Esophagus squamous epithelium (tissue), 5 donors: ENCODE results near the gene SLC66A3. TPM values are rescaled to one million over a fixed set of nuclear protein-coding genes. Genes with fewer than 3 reads are reported as not detected.

ENCODE experiments used
- DNase-seq: peaks from one replicate; lab custom pipeline; 2025; lab: John Stamatoyannopoulos, UW
- H3K27ac ChIP-seq, 4 donors: fragments of 200-600 bp; sonication (generic); one replicate each; pipeline ENCODE4 v1.5.1; 2016 to 2019; ENCODE audit warnings: mild to moderate bottlenecking in 1 of 4
- H3K27me3 ChIP-seq, 4 donors: fragments of 200-600 bp; sonication (generic); 1 replicate in 3 of 4; 2 replicates in 1 of 4; pipeline versions ENCODE4 v1.5.1 to v1.6.0; 2017 to 2021; ENCODE audit warnings: antibody characterized with exemption in 1 of 4
- H3K36me3 ChIP-seq, 3 donors: fragments of 200-600 bp; sonication (generic); one replicate each; pipeline ENCODE4 v1.5.1; 2016 to 2019
- H3K4me1 ChIP-seq, 3 donors: fragments of 200-600 bp; sonication (generic); one replicate each; pipeline ENCODE4 v1.5.1; 2017 to 2019
- H3K4me3 ChIP-seq, 4 donors: fragments of 200-600 bp; sonication (generic); 1 replicate in 3 of 4; 2 replicates in 1 of 4; pipeline ENCODE4 v1.5.1; 2016 to 2019; ENCODE audit warnings: mild to moderate bottlenecking in 2 of 4, moderate library complexity in 1 of 4
- H3K9me3 ChIP-seq, 3 donors: fragments of 200-600 bp; sonication (generic); one replicate each; pipeline ENCODE4 v1.5.1; 2016 to 2019
- CTCF ChIP-seq, 6 experiments: fragments of 450-650 bp in 4 of 6; fragments of 200-600 bp in 2 of 6; sonication (generic) in 2 of 6; IDR thresholded peaks; one replicate each; pipeline ENCODE4 v1.5.1; 2016 to 2019; ENCODE audit warnings: antibody characterized with exemption in 6 of 6, mild to moderate bottlenecking in 4 of 6, moderate library complexity in 4 of 6
- POLR2A ChIP-seq, 4 donors: fragments of 450-650 bp; IDR thresholded peaks; one replicate each; pipeline ENCODE4 v1.6.1; 2017; ENCODE audit warnings: antibody characterized with exemption in 4 of 4, mild to moderate bottlenecking in 4 of 4, moderate library complexity in 3 of 4
- WGBS, 2 donors: methylation state at CpG; one replicate each; pipeline ENCODE4 v1.1.5; 2018; 5-methylcytosine and 5-hydroxymethylcytosine counted together
- intact Hi-C: fragments of 100-400 bp; cut with DNase I; formaldehyde crosslinking; loops from one replicate; pipeline ENCODE4 v1.15.0; 2022
- total RNA-seq, 4 donors: library from RNA; depleted of rRNA; stranded (reverse); fragments of >200 nt; gene quantifications; one replicate each; pipeline ENCODE4 v1.1.0, GENCODE V29; 2016
- donor health status: DM: yes; HTN: yes; CAD: no.

The SLC66A3 gene
- total RNA-seq, 4 donors from 2014 or later = 15.6 to 27.8 (median 20.2) TPM

GRCh38 chr2:11142987-11143386, 12.3 kb upstream of the SLC66A3 start:
- Histone ChIP-seq H3K27me3 (peaks cover 0 to 31% (median 0%) of the 10 kb centered on the region in 4 donors), H3K4me3 (no peak overlapping the region), H3K9me3 (no peaks in the 10 kb centered on the region), H3K4me1 (no peaks in the 10 kb centered on the region), H3K36me3 (no peaks in the 10 kb centered on the region), H3K27ac (no peak overlapping the region)
- no peak for DNase-seq
- TF ChIP-seq CTCF (IDR thresholded peaks at IDR 0.05) (no peak), POLR2A (IDR thresholded peaks at IDR 0.05) (no peak)
- 75 to 96% methylated on average over 6 of the region's 6 CpGs for WGBS, 2 donors
- intact Hi-C loops = no loop called here

DNA sequence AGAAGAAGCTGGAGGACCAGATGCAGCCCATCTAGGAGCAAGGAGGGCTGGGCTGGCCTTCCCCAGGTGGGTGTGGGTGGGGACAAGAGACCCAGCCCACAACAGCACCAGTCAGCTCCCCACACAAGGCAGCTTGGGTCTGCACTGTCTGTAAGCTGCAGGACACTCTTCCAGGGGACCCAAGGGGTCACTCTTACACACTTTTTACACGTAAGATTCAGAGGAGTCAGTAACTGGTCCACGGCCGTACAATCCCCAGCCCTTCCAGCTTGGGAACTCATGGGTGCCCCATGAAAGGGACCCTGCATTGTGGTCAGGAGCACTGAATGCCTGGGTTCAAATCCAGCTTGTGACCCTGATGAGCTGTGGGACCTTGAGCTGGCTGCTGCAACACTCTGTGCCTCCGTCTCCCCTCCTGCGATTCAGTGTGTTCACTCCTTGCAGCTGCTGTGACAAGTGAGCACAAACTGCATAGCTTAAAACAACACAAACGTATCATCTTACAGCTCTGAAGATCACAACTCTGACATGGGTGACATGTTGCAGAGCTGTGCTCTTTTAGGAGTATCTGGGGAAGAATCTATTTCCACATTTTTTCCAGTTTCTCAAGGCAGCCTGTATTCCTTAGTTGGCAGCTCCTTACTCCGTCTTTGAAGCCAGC, 11.1 kb upstream of the SLC66A3 start:
- WGBS, 2 donors = 84 to 90% methylated on average over 7 of the region's 7 CpGs
- TF ChIP-seq POLR2A (IDR thresholded peaks at IDR 0.05) = no peak
- no peak for TF ChIP-seq CTCF (IDR thresholded peaks at IDR 0.05)
- no peak for DNase-seq
- H3K9me3 ChIP-seq = no peaks in the 10 kb centered on the region
- intact Hi-C loops = no loop called here
- peaks cover 0 to 31% (median 0%) of the 10 kb centered on the region in 4 donors for H3K27me3 ChIP-seq
- no peak overlapping the region for H3K27ac ChIP-seq
- H3K36me3 ChIP-seq = no peaks in the 10 kb centered on the region
- no peaks in the 10 kb centered on the region for H3K4me1 ChIP-seq
- H3K4me3 ChIP-seq = no peak overlapping the region

DNA sequence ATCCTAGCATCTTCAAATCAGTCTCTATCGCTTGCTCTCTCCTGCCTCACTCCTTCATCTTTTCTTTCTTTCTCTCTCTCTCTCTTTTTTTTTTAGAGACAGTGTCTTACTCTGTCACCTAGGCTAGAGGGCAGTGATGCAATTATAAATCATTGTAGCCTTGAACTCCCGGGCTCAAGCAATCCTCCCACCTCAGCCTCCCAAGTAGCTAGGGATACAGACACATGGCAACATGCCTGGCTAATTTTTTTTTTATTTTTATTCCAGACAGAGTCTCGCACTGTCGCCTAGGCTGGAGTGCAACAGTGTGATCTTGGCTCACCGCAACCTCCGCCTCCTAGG, 10.6 kb upstream of the SLC66A3 start:
- H3K9me3 ChIP-seq = no peaks in the 10 kb centered on the region
- no peaks in the 10 kb centered on the region for H3K36me3 ChIP-seq
- no peak overlapping the region for H3K4me3 ChIP-seq
- intact Hi-C loops = no loop called here
- no peak overlapping the region for H3K27ac ChIP-seq
- peaks cover 0 to 31% (median 0%) of the 10 kb centered on the region in 4 donors for H3K27me3 ChIP-seq
- TF ChIP-seq CTCF (IDR thresholded peaks at IDR 0.05) (no peak), POLR2A (IDR thresholded peaks at IDR 0.05) (no peak)
- 83 to 88% methylated on average over 6 of the region's 6 CpGs for WGBS, 2 donors
- no peak for DNase-seq
- H3K4me1 ChIP-seq = no peaks in the 10 kb centered on the region

DNA sequence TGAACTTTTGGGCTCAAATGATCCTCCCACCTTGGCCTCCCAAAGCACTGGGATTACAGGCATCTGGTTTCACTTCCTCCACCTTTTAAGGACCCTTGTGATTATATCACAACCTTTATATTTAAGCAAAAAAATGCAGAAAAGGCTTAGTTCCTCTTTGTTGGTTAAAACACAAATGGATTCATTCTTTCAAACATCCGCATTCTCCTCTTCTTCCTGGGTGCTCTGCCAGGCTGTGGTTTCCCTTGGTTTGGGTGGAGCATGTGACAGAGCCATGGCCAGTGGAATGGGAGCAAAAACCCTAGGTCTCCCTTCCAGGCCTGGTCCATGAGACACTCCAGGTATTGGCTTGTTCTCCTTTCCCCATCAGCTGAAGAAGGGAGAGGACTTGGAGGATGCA, 9.9 kb upstream of the SLC66A3 start:
- peaks cover 0 to 31% (median 0%) of the 10 kb centered on the region in 4 donors for H3K27me3 ChIP-seq
- no peaks in the 10 kb centered on the region for H3K9me3 ChIP-seq
- no peak overlapping the region for H3K4me3 ChIP-seq
- intact Hi-C loops = no loop called here
- TF ChIP-seq POLR2A (IDR thresholded peaks at IDR 0.05) (no peak), CTCF (IDR thresholded peaks at IDR 0.05) (no peak)
- no peak for DNase-seq
- H3K27ac ChIP-seq = no peak overlapping the region
- H3K36me3 ChIP-seq = no peaks in the 10 kb centered on the region
- no peaks in the 10 kb centered on the region for H3K4me1 ChIP-seq
- WGBS, 2 donors = 75 to 82% methylated on average over 1 of the region's 1 CpG

DNA sequence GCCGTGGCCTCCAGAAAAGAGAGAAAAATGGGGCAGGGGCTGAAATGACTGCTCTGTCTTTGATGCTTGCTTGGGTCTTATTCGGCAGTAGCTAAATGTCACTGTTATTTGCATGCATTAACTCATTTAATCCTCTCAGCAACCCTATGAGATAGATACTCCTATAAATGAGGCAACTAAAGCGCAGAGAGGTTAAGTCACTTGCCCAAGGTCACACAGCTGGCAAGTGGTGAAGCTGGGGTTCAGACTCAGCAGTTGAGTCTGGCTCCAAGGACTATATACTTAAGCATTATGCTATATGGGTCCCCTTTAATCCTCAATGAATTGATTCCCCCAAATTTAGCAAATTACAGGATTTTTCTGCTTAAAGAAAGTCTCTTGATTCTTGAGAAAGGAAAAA, 9.2 kb upstream of the SLC66A3 start:
- no peaks in the 10 kb centered on the region for H3K4me1 ChIP-seq
- no peaks in the 10 kb centered on the region for H3K36me3 ChIP-seq
- TF ChIP-seq POLR2A (IDR thresholded peaks at IDR 0.05) (no peak), CTCF (IDR thresholded peaks at IDR 0.05) (no peak)
- no peaks in the 10 kb centered on the region for H3K9me3 ChIP-seq
- no peak overlapping the region for H3K27ac ChIP-seq
- H3K4me3 ChIP-seq = no peak overlapping the region
- intact Hi-C loops = no loop called here
- WGBS, 2 donors = 88% methylated on average over 3 of the region's 3 CpGs
- no peak for DNase-seq
- H3K27me3 ChIP-seq = peaks cover 0 to 30% (median 0%) of the 10 kb centered on the region in 4 donors
